Esophagus squamous epithelium (tissue), 4 donors: ENCODE data around the gene GBP6.

Experiments used
- POLR2A ChIP-seq, 4 donors: fragments of 450-650 bp; IDR thresholded peaks; one replicate each; pipeline ENCODE4 v1.6.1; 2017; ENCODE audit warnings: antibody characterized with exemption in 4 of 4, mild to moderate bottlenecking in 4 of 4, moderate library complexity in 3 of 4
- TF ChIP-seq, protein P1 (sequence below), 6 experiments: fragments of 450-650 bp in 4 of 6; fragments of 200-600 bp in 2 of 6; sonication (generic) in 2 of 6; IDR thresholded peaks; one replicate each; pipeline ENCODE4 v1.5.1; 2016 to 2019; ENCODE audit warnings: antibody characterized with exemption in 6 of 6, mild to moderate bottlenecking in 4 of 6, moderate library complexity in 4 of 6

DNA sequence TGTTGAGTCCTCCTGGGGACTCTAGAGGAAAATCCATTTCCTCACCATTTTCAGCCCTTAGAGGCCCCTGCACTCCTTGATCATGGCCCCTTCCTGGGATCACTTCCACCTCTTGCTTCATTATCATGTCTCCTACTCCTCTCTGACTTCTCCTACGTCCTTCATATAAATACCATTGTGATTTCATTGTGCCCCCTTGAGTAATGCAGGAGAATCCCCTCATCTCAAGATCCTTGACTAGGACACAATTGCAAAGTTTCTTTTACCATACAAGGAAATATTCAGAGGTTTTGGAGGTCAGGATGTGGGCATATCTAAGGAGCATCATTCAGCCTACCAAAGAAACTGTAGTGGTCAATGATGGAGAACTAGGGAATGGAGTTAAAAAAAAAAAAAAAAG lies 8.8 kb upstream of the GBP6 start:
- TF ChIP-seq, protein P1, sequence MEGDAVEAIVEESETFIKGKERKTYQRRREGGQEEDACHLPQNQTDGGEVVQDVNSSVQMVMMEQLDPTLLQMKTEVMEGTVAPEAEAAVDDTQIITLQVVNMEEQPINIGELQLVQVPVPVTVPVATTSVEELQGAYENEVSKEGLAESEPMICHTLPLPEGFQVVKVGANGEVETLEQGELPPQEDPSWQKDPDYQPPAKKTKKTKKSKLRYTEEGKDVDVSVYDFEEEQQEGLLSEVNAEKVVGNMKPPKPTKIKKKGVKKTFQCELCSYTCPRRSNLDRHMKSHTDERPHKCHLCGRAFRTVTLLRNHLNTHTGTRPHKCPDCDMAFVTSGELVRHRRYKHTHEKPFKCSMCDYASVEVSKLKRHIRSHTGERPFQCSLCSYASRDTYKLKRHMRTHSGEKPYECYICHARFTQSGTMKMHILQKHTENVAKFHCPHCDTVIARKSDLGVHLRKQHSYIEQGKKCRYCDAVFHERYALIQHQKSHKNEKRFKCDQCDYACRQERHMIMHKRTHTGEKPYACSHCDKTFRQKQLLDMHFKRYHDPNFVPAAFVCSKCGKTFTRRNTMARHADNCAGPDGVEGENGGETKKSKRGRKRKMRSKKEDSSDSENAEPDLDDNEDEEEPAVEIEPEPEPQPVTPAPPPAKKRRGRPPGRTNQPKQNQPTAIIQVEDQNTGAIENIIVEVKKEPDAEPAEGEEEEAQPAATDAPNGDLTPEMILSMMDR (IDR thresholded peaks at IDR 0.05): no peak
- TF ChIP-seq POLR2A (IDR thresholded peaks at IDR 0.05): no peak
